Astrocyte (in vitro differentiated cells and primary cell): ENCODE data around the gene NKX1-2. TPM values are rescaled to one million over a fixed set of nuclear protein-coding genes. Genes with fewer than 3 reads are reported as not detected.

Experiments
- DNase-seq: peaks from one replicate; pipeline ENCODE4 v3.0.0-alpha.2; 2010; ENCODE audit warnings: low read depth
- FAIRE-seq: peaks from 2 replicates; lab custom pipeline; 2011; peaks lifted over from hg19 to GRCh38; lab: Jason Lieb, UNC
- H2AFZ ChIP-seq: 2 replicates; pipeline ENCODE4 v1.6.0; 2012; ENCODE audit warnings: low read depth, low read length, inconsistent platforms
- H3K27ac ChIP-seq: 2 replicates; pipeline ENCODE4 v1.5.1; 2011; ENCODE audit warnings: low read depth, low read length, inconsistent platforms
- H3K27me3 ChIP-seq: 2 replicates; pipeline ENCODE4 v1.6.0; 2011; ENCODE audit warnings: low read length, inconsistent platforms; ENCODE audit not compliant: insufficient read depth
- H3K36me3 ChIP-seq: 2 replicates; pipeline ENCODE4 v1.5.1; 2011; ENCODE audit warnings: low read length, inconsistent platforms; ENCODE audit not compliant: insufficient read depth
- H3K4me1 ChIP-seq: 2 replicates; pipeline ENCODE4 v1.5.1; 2011; ENCODE audit warnings: low read length, inconsistent platforms; ENCODE audit not compliant: insufficient read depth
- H3K4me2 ChIP-seq: 2 replicates; pipeline ENCODE4 v1.6.0; 2012; ENCODE audit warnings: low read length, inconsistent platforms
- H3K4me3 ChIP-seq: 2 replicates; pipeline ENCODE4 v1.5.1; 2011; ENCODE audit warnings: low read depth, mild to moderate bottlenecking, low read length, inconsistent platforms; ENCODE audit not compliant: insufficient read depth
- H3K79me2 ChIP-seq: 2 replicates; pipeline ENCODE4 v1.6.0; 2012; ENCODE audit warnings: mild to moderate bottlenecking, low read length, inconsistent platforms; ENCODE audit not compliant: insufficient read depth
- H3K9ac ChIP-seq: 2 replicates; pipeline ENCODE4 v1.6.0; 2012; ENCODE audit warnings: mild to moderate bottlenecking, low read length, inconsistent platforms
- H3K9me3 ChIP-seq: 2 replicates; pipeline ENCODE4 v1.5.1; 2012; ENCODE audit warnings: low read depth, mild to moderate bottlenecking, low read length, inconsistent platforms; ENCODE audit not compliant: insufficient read depth
- H4K20me1 ChIP-seq: 2 replicates; pipeline ENCODE4 v1.6.0; 2012; ENCODE audit warnings: low read length, inconsistent platforms; ENCODE audit not compliant: insufficient read depth
- H3K27ac Mint-ChIP-seq: one replicate; pipeline ENCODE4 v1.8.0; 2021; ENCODE audit warnings: mild to moderate bottlenecking, mixed read lengths; ENCODE audit not compliant: unreplicated experiment
- H3K27me3 Mint-ChIP-seq: one replicate; pipeline ENCODE4 v1.8.0; 2021; ENCODE audit warnings: low read depth, mixed read lengths; ENCODE audit not compliant: unreplicated experiment
- H3K36me3 Mint-ChIP-seq: one replicate; pipeline ENCODE4 v1.8.0; 2021; ENCODE audit warnings: low read depth, mixed read lengths; ENCODE audit not compliant: unreplicated experiment
- H3K4me1 Mint-ChIP-seq: one replicate; pipeline ENCODE4 v1.8.0; 2021; ENCODE audit warnings: low read depth, mixed read lengths; ENCODE audit not compliant: unreplicated experiment
- H3K4me3 Mint-ChIP-seq: one replicate; pipeline ENCODE4 v1.8.0; 2021; ENCODE audit warnings: mild to moderate bottlenecking, moderate library complexity, mixed read lengths; ENCODE audit not compliant: unreplicated experiment
- H3K9me3 Mint-ChIP-seq: one replicate; pipeline ENCODE4 v1.8.0; 2021; ENCODE audit warnings: mild to moderate bottlenecking, mixed read lengths; ENCODE audit not compliant: unreplicated experiment
- CTCF ChIP-seq: IDR thresholded peaks from 2 replicates; pipeline ENCODE4 v1.5.1; 2011; ENCODE audit warnings: low read depth, mild to moderate bottlenecking, inconsistent platforms, low read length, moderate library complexity; ENCODE audit not compliant: insufficient read depth
- EZH2 ChIP-seq: IDR thresholded peaks from 2 replicates; pipeline ENCODE4 v1.6.1; 2012; ENCODE audit warnings: mild to moderate bottlenecking, low read length, inconsistent platforms; ENCODE audit not compliant: insufficient read depth
- total RNA-seq: library from RNA; stranded (reverse); gene quantifications from 2 replicates; pipeline ENCODE4 v1.2.1, GENCODE V29; 2021

NKX1-2 gene
- total RNA-seq, 1 donor from 2014 or later, result not detected

GRCh38 chr10:124430077-124430476 lies 19.8 kb downstream of the NKX1-2 start:
- TF ChIP-seq CTCF, result no peak
- no peak for TF ChIP-seq EZH2
- H4K20me1 ChIP-seq, result no peaks in the 10 kb centered on the region
- H3K27me3 ChIP-seq, result peaks cover 21% of the 10 kb centered on the region
- Mint-ChIP-seq H3K9me3 (no peaks in the 10 kb centered on the region), H3K4me1 (no peaks in the 10 kb centered on the region), H3K36me3 (no peaks in the 10 kb centered on the region), H3K27me3 (peaks cover 18% of the 10 kb centered on the region), H3K4me3 (no peak overlapping the region), H3K27ac (no peak overlapping the region)
- H3K4me3 ChIP-seq, result no peak overlapping the region
- DNase-seq (no peak), FAIRE-seq (no peak)
- H3K4me2 ChIP-seq, result no peak overlapping the region
- H3K4me1 ChIP-seq, result no peaks in the 10 kb centered on the region
- H3K9ac ChIP-seq, result no peak overlapping the region
- H3K9me3 ChIP-seq, result no peaks in the 10 kb centered on the region
- no peaks in the 10 kb centered on the region for H3K79me2 ChIP-seq
- H2AFZ ChIP-seq, result no peak overlapping the region
- H3K27ac ChIP-seq, result no peak overlapping the region
- no peaks in the 10 kb centered on the region for H3K36me3 ChIP-seq

GRCh38 chr10:124429576-124429975 lies 20.3 kb downstream of the NKX1-2 start:
- no peak overlapping the region for H3K9ac ChIP-seq
- H3K4me3 ChIP-seq, result no peak overlapping the region
- no peak for TF ChIP-seq CTCF
- no peak for TF ChIP-seq EZH2
- no peaks in the 10 kb centered on the region for H4K20me1 ChIP-seq
- H3K4me2 ChIP-seq, result no peak overlapping the region
- no peaks in the 10 kb centered on the region for H3K79me2 ChIP-seq
- no peaks in the 10 kb centered on the region for H3K9me3 Mint-ChIP-seq
- H3K27me3 Mint-ChIP-seq, result peaks cover 18% of the 10 kb centered on the region
- H3K27ac Mint-ChIP-seq, result no peak overlapping the region
- H3K36me3 ChIP-seq, result no peaks in the 10 kb centered on the region
- no peak for FAIRE-seq
- H3K4me1 ChIP-seq, result no peaks in the 10 kb centered on the region
- DNase-seq, result no peak
- H3K27me3 ChIP-seq, result peaks cover 21% of the 10 kb centered on the region
- H3K4me1 Mint-ChIP-seq, result no peaks in the 10 kb centered on the region
- no peaks in the 10 kb centered on the region for H3K9me3 ChIP-seq
- H3K36me3 Mint-ChIP-seq, result no peaks in the 10 kb centered on the region
- H2AFZ ChIP-seq, result no peak overlapping the region
- no peak overlapping the region for H3K27ac ChIP-seq
- no peak overlapping the region for H3K4me3 Mint-ChIP-seq

- no peak overlapping the region for H3K4me2 ChIP-seq
- DNase-seq (no peak), FAIRE-seq (no peak)
- Mint-ChIP-seq H3K9me3 (no peaks in the 10 kb centered on the region), H3K27ac (no peak overlapping the region), H3K36me3 (no peaks in the 10 kb centered on the region), H3K27me3 (peaks cover 27% of the 10 kb centered on the region), H3K4me1 (no peaks in the 10 kb centered on the region), H3K4me3 (no peak overlapping the region)
- no peaks in the 10 kb centered on the region for H3K4me1 ChIP-seq
- TF ChIP-seq EZH2 (no peak), CTCF (no peak)
- no peaks in the 10 kb centered on the region for H3K79me2 ChIP-seq
- no peaks in the 10 kb centered on the region for H3K9me3 ChIP-seq
- no peak overlapping the region for H3K27ac ChIP-seq
- H3K9ac ChIP-seq, result no peak overlapping the region
- H2AFZ ChIP-seq, result no peak overlapping the region
- H3K36me3 ChIP-seq, result no peaks in the 10 kb centered on the region
- no peaks in the 10 kb centered on the region for H4K20me1 ChIP-seq
- H3K27me3 ChIP-seq, result peaks cover 25% of the 10 kb centered on the region
- H3K4me3 ChIP-seq, result no peak overlapping the region
Observed at GRCh38 chr10:124428207-124428777, 21.5 kb downstream of the NKX1-2 start.
